Measurements from ENCODE around the gene PLCB1.

DNA sequence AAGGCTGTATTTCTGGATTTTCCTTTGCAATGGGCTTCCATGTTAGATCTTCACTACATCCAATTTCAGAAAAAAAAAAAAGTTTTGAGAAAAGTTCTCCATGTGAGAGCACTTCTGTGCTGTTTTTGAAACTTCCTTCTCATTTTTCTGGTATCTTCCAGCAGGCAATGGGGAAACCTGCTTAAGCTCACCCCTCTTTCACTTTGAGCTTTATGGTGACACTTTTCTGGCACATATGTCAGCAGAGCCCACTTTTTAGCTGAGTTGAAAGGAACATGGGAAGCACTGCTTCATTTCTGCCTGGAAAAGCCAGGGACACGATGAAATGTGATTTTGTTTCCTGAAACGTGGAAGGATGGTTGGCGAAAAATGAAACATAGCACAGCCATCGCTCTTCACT lies 293.7 kb downstream of the PLCB1 start:
- TF ChIP-seq, protein P1, sequence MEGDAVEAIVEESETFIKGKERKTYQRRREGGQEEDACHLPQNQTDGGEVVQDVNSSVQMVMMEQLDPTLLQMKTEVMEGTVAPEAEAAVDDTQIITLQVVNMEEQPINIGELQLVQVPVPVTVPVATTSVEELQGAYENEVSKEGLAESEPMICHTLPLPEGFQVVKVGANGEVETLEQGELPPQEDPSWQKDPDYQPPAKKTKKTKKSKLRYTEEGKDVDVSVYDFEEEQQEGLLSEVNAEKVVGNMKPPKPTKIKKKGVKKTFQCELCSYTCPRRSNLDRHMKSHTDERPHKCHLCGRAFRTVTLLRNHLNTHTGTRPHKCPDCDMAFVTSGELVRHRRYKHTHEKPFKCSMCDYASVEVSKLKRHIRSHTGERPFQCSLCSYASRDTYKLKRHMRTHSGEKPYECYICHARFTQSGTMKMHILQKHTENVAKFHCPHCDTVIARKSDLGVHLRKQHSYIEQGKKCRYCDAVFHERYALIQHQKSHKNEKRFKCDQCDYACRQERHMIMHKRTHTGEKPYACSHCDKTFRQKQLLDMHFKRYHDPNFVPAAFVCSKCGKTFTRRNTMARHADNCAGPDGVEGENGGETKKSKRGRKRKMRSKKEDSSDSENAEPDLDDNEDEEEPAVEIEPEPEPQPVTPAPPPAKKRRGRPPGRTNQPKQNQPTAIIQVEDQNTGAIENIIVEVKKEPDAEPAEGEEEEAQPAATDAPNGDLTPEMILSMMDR (conservative IDR thresholded peaks at IDR 0.05; ENCODE audit: low read depth in 2 of 2): no peak
- no peak for TF ChIP-seq EZH2phosphoT487 (IDR thresholded peaks at IDR 0.05; ENCODE audit: unreplicated experiment)
- no peak for TF ChIP-seq POLR2AphosphoS5 (IDR thresholded peaks at IDR 0.05; ENCODE audit: low read depth)
- no peak for TF ChIP-seq EZH2 (IDR thresholded peaks at IDR 0.05; ENCODE audit: low read depth, unreplicated experiment)
- TF ChIP-seq CREB1 (CRISPR knock-in tag; IDR thresholded peaks at IDR 0.05; ENCODE audit: low read depth): no peak
- no peak for TF ChIP-seq JUNB (IDR thresholded peaks at IDR 0.05; ENCODE audit: unreplicated experiment)
- TF ChIP-seq, protein P2, sequence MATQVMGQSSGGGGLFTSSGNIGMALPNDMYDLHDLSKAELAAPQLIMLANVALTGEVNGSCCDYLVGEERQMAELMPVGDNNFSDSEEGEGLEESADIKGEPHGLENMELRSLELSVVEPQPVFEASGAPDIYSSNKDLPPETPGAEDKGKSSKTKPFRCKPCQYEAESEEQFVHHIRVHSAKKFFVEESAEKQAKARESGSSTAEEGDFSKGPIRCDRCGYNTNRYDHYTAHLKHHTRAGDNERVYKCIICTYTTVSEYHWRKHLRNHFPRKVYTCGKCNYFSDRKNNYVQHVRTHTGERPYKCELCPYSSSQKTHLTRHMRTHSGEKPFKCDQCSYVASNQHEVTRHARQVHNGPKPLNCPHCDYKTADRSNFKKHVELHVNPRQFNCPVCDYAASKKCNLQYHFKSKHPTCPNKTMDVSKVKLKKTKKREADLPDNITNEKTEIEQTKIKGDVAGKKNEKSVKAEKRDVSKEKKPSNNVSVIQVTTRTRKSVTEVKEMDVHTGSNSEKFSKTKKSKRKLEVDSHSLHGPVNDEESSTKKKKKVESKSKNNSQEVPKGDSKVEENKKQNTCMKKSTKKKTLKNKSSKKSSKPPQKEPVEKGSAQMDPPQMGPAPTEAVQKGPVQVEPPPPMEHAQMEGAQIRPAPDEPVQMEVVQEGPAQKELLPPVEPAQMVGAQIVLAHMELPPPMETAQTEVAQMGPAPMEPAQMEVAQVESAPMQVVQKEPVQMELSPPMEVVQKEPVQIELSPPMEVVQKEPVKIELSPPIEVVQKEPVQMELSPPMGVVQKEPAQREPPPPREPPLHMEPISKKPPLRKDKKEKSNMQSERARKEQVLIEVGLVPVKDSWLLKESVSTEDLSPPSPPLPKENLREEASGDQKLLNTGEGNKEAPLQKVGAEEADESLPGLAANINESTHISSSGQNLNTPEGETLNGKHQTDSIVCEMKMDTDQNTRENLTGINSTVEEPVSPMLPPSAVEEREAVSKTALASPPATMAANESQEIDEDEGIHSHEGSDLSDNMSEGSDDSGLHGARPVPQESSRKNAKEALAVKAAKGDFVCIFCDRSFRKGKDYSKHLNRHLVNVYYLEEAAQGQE (IDR thresholded peaks at IDR 0.05; ENCODE audit: unreplicated experiment): no peak
